Lung (tissue), 12 donors: Measurements from ENCODE around the gene TREM1. TPM values are rescaled to one million over a fixed set of nuclear protein-coding genes. Genes with fewer than 3 reads are reported as not detected.

ENCODE experiments used
- ATAC-seq: fragments of 200-7000 bp; cut with Tn5 transposase; one replicate; pipeline ENCODE4 v1.9.1; 2020; ENCODE audit warnings: moderate number of reproducible peaks; ENCODE audit not compliant: insufficient read depth, low FRiP score
- DNase-seq, 3 donors: peaks; one replicate each; pipeline ENCODE4 v3.0.0-alpha.2; 2013 to 2017
- H3K27ac ChIP-seq, 2 donors: one replicate each; pipeline ENCODE4 v1.5.1; 2013; ENCODE audit warnings: mild to moderate bottlenecking in 2 of 2, moderate library complexity in 2 of 2, control low read depth in 1 of 2, inconsistent platforms in 1 of 2, low read depth in 1 of 2, low read length in 1 of 2
- H3K27me3 ChIP-seq, 3 donors: one replicate each; pipeline ENCODE4 v1.5.1; 2013; ENCODE audit warnings: low read length in 2 of 3; ENCODE audit not compliant: control insufficient read depth in 3 of 3, insufficient read depth in 3 of 3
- H3K36me3 ChIP-seq, 4 donors: one replicate each; pipeline ENCODE4 v1.5.1; 2013; ENCODE audit warnings: low read length in 4 of 4, mild to moderate bottlenecking in 1 of 4, moderate library complexity in 1 of 4; ENCODE audit not compliant: control insufficient read depth in 4 of 4, insufficient read depth in 4 of 4
- H3K4me1 ChIP-seq, 5 donors: one replicate each; pipeline ENCODE4 v1.5.1; 2013; ENCODE audit warnings: low read length in 5 of 5, mild to moderate bottlenecking in 2 of 5, moderate library complexity in 1 of 5; ENCODE audit not compliant: control insufficient read depth in 5 of 5, insufficient read depth in 5 of 5
- H3K4me3 ChIP-seq: one replicate; pipeline ENCODE4 v1.5.1; 2013; ENCODE audit warnings: mild to moderate bottlenecking, control low read depth, moderate library complexity
- H3K9ac ChIP-seq, 2 donors: one replicate each; pipeline ENCODE4 v1.5.1; 2013; ENCODE audit warnings: low read length in 2 of 2, control low read depth in 1 of 2; ENCODE audit not compliant: insufficient read depth in 1 of 2
- H3K9me3 ChIP-seq, 4 donors: one replicate each; pipeline ENCODE4 v1.5.1; 2013; ENCODE audit warnings: low read length in 3 of 4, mild to moderate bottlenecking in 1 of 4, moderate library complexity in 1 of 4; ENCODE audit not compliant: control insufficient read depth in 4 of 4, insufficient read depth in 3 of 4
- CTCF ChIP-seq: IDR thresholded peaks from 2 replicates; pipeline ENCODE4 v1.5.1; 2012; ENCODE audit warnings: mild to moderate bottlenecking; ENCODE audit errors: control extremely low read depth, extremely low read depth
- WGBS, 2 donors: extraction: QIAGEN DNeasy Blood & Tissue Kit; methylation state at CpG; one replicate each; pipeline ENCODE4 v1.1.7; 2013; 5-methylcytosine and 5-hydroxymethylcytosine counted together
- polyA plus RNA-seq, 2 donors: library from polyadenylated mRNA; stranded (reverse); fragments of 200-250 nt; gene quantifications; one replicate each; pipeline ENCODE4 v1.2.1, GENCODE V29; 2013
- total RNA-seq, 2 donors: library from RNA; depleted of rRNA in 1 of 2; stranded (reverse); fragments of >200 nt in 1 of 2; gene quantifications; one replicate each; pipeline ENCODE4 v1.2.1, GENCODE V29; 2014 to 2021
- donor health status: control.
- donor health status: control.
- donor health status: Bipolar disorder and iron deficiency.
- donor health status: healthy.
- donor health status: DM: yes; HTN: yes; CAD: no.

TREM1 gene
- total and polyA plus RNA-seq, 4 donors: 17.4 to 112 (median 82.6) TPM

- H3K9ac ChIP-seq: no peak overlapping the region
- no peak for ATAC-seq
- no peak for TF ChIP-seq CTCF
- no peaks in the 10 kb centered on the region for H3K4me1 ChIP-seq
- no peak for DNase-seq
- H3K27ac ChIP-seq: no peak overlapping the region
- peaks cover 0 to 34% (median 21%) of the 10 kb centered on the region in 3 donors for H3K27me3 ChIP-seq
- H3K36me3 ChIP-seq: no peaks in the 10 kb centered on the region
- H3K4me3 ChIP-seq: no peak overlapping the region
- WGBS, 2 donors: 17 to 59% methylated on average over 22 of the region's 22 CpGs
- peaks cover 0 to 6% (median 0%) of the 10 kb centered on the region in 4 donors for H3K9me3 ChIP-seq
These were observed 46.9 kb downstream of the TREM1 start for GRCh38 chr6:41239467-41240159.

- Histone ChIP-seq H3K27me3 (peaks cover 0 to 39% (median 21%) of the 10 kb centered on the region in 3 donors), H3K36me3 (no peaks in the 10 kb centered on the region), H3K9me3 (peaks cover 0 to 4% (median 0%) of the 10 kb centered on the region in 4 donors), H3K4me1 (no peaks in the 10 kb centered on the region), H3K9ac (no peak overlapping the region), H3K27ac (no peak overlapping the region), H3K4me3 (no peak overlapping the region)
- ATAC-seq (no peak), DNase-seq (no peak)
- WGBS, 2 donors: 67 to 84% methylated on average over 5 of the region's 5 CpGs
- TF ChIP-seq CTCF: no peak
These were observed 49.4 kb downstream of the TREM1 start for GRCh38 chr6:41237128-41237527.

- peaks cover 0 to 35% (median 21%) of the 10 kb centered on the region in 3 donors for H3K27me3 ChIP-seq
- H3K4me3 ChIP-seq: no peak overlapping the region
- ATAC-seq (no peak), DNase-seq (no peak)
- peaks cover 0 to 4% (median 0%) of the 10 kb centered on the region in 4 donors for H3K9me3 ChIP-seq
- no peak overlapping the region for H3K27ac ChIP-seq
- WGBS, 2 donors: 70 to 74% methylated on average over 4 of the region's 4 CpGs
- no peaks in the 10 kb centered on the region for H3K4me1 ChIP-seq
- TF ChIP-seq CTCF: no peak
- no peaks in the 10 kb centered on the region for H3K36me3 ChIP-seq
- no peak overlapping the region for H3K9ac ChIP-seq
These were observed 50.2 kb downstream of the TREM1 start for GRCh38 chr6:41236276-41236675.

- no peak overlapping the region for H3K4me3 ChIP-seq
- DNase-seq (no peak), ATAC-seq (no peak)
- H3K9me3 ChIP-seq: peaks cover 0 to 2% (median 0%) of the 10 kb centered on the region in 4 donors
- H3K36me3 ChIP-seq: no peaks in the 10 kb centered on the region
- WGBS, 2 donors: 87 to 94% methylated on average over 6 of the region's 6 CpGs
- no peaks in the 10 kb centered on the region for H3K4me1 ChIP-seq
- no peak overlapping the region for H3K27ac ChIP-seq
- no peak for TF ChIP-seq CTCF
- H3K9ac ChIP-seq: no peak overlapping the region
- H3K27me3 ChIP-seq: peaks cover 0 to 8% (median 0%) of the 10 kb centered on the region in 3 donors
These were observed 53.8 kb downstream of the TREM1 start for GRCh38 chr6:41232667-41233066.
